Panc1 (cell line): Measurements from ENCODE around the gene KCNQ2. TPM values are rescaled to one million over a fixed set of nuclear protein-coding genes. Genes with fewer than 3 reads are reported as not detected.

Experiments used
- ATAC-seq: fragments of 200-7000 bp; cut with Tn5 transposase; 2 replicates; pipeline ENCODE4 v1.9.1; 2020; ENCODE audit warnings: mild to moderate bottlenecking, moderate library complexity
- BruUV-seq: library from RNA; stranded (reverse); fragments of 400-500 nt; replicated peaks from 2 replicates; lab custom pipeline; 2021; lab: Mats Ljungman, UMichigan
- CTCF ChIA-PET: fragments of 300-600 bp; sonication (Branson Sonifier 250); formaldehyde crosslinking; loops from one replicate; lab custom pipeline; 2022; ENCODE audit warnings: antibody characterized with exemption; lab: Charles Lee
- POLR2A ChIA-PET: fragments of 300-600 bp; sonication (Branson Sonifier 250); formaldehyde crosslinking; loops from one replicate; lab custom pipeline; 2022; ENCODE audit warnings: antibody characterized with exemption; lab: Charles Lee
- DNase-seq: peaks from one replicate; pipeline ENCODE4 v3.0.0-alpha.2; 2010; ENCODE audit warnings: low read depth, low spot score
- H3K27ac ChIP-seq: 2 replicates; pipeline ENCODE4 v1.5.1; 2011; ENCODE audit warnings: mild to moderate bottlenecking, low read length, inconsistent platforms
- H3K27me3 ChIP-seq: fragments of 200-500 bp; sonication (Bioruptor generic); 2 replicates; pipeline ENCODE4 v1.6.0; 2014; ENCODE audit warnings: low read length, inconsistent platforms; ENCODE audit not compliant: control insufficient read depth, insufficient read depth
- H3K36me3 ChIP-seq: fragments of 200-500 bp; sonication (Bioruptor generic); 2 replicates; pipeline ENCODE4 v1.5.1; 2014; ENCODE audit warnings: inconsistent platforms, mild to moderate bottlenecking, low read length, moderate library complexity; ENCODE audit not compliant: control insufficient read depth, insufficient read depth
- H3K4me1 ChIP-seq: 2 replicates; pipeline ENCODE4 v1.5.1; 2011; ENCODE audit warnings: inconsistent platforms, mild to moderate bottlenecking, low read length, moderate library complexity; ENCODE audit not compliant: control insufficient read depth, insufficient read depth
- H3K4me3 ChIP-seq, 2 experiments: 2 replicates each; pipeline ENCODE4 v1.5.1; 2011 to 2012; ENCODE audit warnings: low read depth in 2 of 2, low read length in 2 of 2, mild to moderate bottlenecking in 2 of 2, inconsistent platforms in 1 of 2, moderate library complexity in 1 of 2
- H3K9me3 ChIP-seq: fragments of 200-500 bp; sonication (Bioruptor generic); 2 replicates; pipeline ENCODE4 v1.5.1; 2014; ENCODE audit warnings: low read depth, mild to moderate bottlenecking, inconsistent platforms, low read length, moderate library complexity; ENCODE audit not compliant: control insufficient read depth, insufficient read depth
- CTCF ChIP-seq: fragments of 450-650 bp; IDR thresholded peaks from 2 replicates; pipeline ENCODE4 v1.5.1; 2017; ENCODE audit warnings: mild to moderate bottlenecking
- POLR2AphosphoS5 ChIP-seq: IDR thresholded peaks from 2 replicates; pipeline ENCODE4 v1.6.1; 2012; ENCODE audit warnings: mild to moderate bottlenecking, low read depth, low read length, moderate library complexity
- SIN3A ChIP-seq: IDR thresholded peaks from 2 replicates; pipeline ENCODE4 v1.6.1; 2012; ENCODE audit warnings: low read depth, mild to moderate bottlenecking, low read length, moderate library complexity, borderline replicate concordance; ENCODE audit not compliant: insufficient read depth
- TCF7L2 ChIP-seq: IDR thresholded peaks from 2 replicates; pipeline ENCODE4 v1.6.1; 2011; ENCODE audit warnings: mild to moderate bottlenecking, low read depth, low read length, inconsistent platforms
- in situ Hi-C: cut with HindIII; loops from 2 replicates; pipeline ENCODE4 v1.10.0; 2016; ENCODE audit warnings: low sequenced_read_pairs, low pct_unique_long_range_greater_than_20kb
- intact Hi-C: fragments of 100-400 bp; cut with micrococcal nuclease; formaldehyde crosslinking; loops from one replicate; pipeline ENCODE4 v1.10.0; 2022; ENCODE audit not compliant: unreplicated experiment
- total RNA-seq: library from RNA; stranded (reverse); gene quantifications from one replicate; pipeline ENCODE4 v1.2.1, GENCODE V29; 2021; ENCODE audit not compliant: unreplicated experiment
- TF ChIP-seq, protein P1 (sequence below), 2 experiments: IDR thresholded peaks; 2 replicates each; pipeline ENCODE4 v1.6.1; 2011 to 2012; ENCODE audit warnings: low read depth in 2 of 2, control low read depth in 1 of 2, low read length in 1 of 2, mild to moderate bottlenecking in 1 of 2, moderate library complexity in 1 of 2; ENCODE audit not compliant: insufficient read depth in 1 of 2

KCNQ2 gene
- total RNA-seq, 1 experiment from 2014 or later: 19.4 TPM

GRCh38 chr20:63414720-63415430, 57.6 kb downstream of the KCNQ2 start:
- intact Hi-C loops: no loop called here
- CTCF ChIA-PET: no interaction called here
- no TSS peak for BruUV-seq

GRCh38 chr20:63413963-63414684, 58.3 kb downstream of the KCNQ2 start:
- no peak overlapping the region for H3K27ac ChIP-seq
- DNase-seq (no peak), ATAC-seq (no peak)
- H3K27me3 ChIP-seq: no peaks in the 10 kb centered on the region
- POLR2A ChIA-PET: no interaction called here
- in situ Hi-C loops: no loop called here
- H3K4me1 ChIP-seq: no peaks in the 10 kb centered on the region
- no peaks in the 10 kb centered on the region for H3K9me3 ChIP-seq
- intact Hi-C loops: no loop called here
- TF ChIP-seq POLR2AphosphoS5: no peak
- TF ChIP-seq, protein P1, sequence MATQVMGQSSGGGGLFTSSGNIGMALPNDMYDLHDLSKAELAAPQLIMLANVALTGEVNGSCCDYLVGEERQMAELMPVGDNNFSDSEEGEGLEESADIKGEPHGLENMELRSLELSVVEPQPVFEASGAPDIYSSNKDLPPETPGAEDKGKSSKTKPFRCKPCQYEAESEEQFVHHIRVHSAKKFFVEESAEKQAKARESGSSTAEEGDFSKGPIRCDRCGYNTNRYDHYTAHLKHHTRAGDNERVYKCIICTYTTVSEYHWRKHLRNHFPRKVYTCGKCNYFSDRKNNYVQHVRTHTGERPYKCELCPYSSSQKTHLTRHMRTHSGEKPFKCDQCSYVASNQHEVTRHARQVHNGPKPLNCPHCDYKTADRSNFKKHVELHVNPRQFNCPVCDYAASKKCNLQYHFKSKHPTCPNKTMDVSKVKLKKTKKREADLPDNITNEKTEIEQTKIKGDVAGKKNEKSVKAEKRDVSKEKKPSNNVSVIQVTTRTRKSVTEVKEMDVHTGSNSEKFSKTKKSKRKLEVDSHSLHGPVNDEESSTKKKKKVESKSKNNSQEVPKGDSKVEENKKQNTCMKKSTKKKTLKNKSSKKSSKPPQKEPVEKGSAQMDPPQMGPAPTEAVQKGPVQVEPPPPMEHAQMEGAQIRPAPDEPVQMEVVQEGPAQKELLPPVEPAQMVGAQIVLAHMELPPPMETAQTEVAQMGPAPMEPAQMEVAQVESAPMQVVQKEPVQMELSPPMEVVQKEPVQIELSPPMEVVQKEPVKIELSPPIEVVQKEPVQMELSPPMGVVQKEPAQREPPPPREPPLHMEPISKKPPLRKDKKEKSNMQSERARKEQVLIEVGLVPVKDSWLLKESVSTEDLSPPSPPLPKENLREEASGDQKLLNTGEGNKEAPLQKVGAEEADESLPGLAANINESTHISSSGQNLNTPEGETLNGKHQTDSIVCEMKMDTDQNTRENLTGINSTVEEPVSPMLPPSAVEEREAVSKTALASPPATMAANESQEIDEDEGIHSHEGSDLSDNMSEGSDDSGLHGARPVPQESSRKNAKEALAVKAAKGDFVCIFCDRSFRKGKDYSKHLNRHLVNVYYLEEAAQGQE (IDR thresholded peaks at IDR 0.05; ENCODE audit: insufficient read depth in 1 of 2, low read depth in 2 of 2, low read length in 1 of 2): no peak
- TF ChIP-seq SIN3A: no peak
- TF ChIP-seq TCF7L2: no peak
- TF ChIP-seq CTCF: no peak
- H3K36me3 ChIP-seq: no peaks in the 10 kb centered on the region
- BruUV-seq: no TSS peak
- CTCF ChIA-PET: no interaction called here
- no peak overlapping the region for H3K4me3 ChIP-seq

More at GRCh38 chr20:63414720-63415430, 57.6 kb downstream of the KCNQ2 start:
- DNase-seq (no peak), ATAC-seq (no peak)
- H3K4me1 ChIP-seq: no peaks in the 10 kb centered on the region
- H3K4me3 ChIP-seq: no peak overlapping the region
- no peaks in the 10 kb centered on the region for H3K27me3 ChIP-seq
- no peak overlapping the region for H3K27ac ChIP-seq
- POLR2A ChIA-PET: no interaction called here
- TF ChIP-seq SIN3A: no peak
- TF ChIP-seq CTCF: no peak
- TF ChIP-seq TCF7L2: no peak
- TF ChIP-seq POLR2AphosphoS5: no peak
- TF ChIP-seq, protein P1 (IDR thresholded peaks at IDR 0.05; ENCODE audit: insufficient read depth in 1 of 2, low read depth in 2 of 2, low read length in 1 of 2): no peak
- H3K9me3 ChIP-seq: no peaks in the 10 kb centered on the region
- in situ Hi-C loops: no loop called here
- no peaks in the 10 kb centered on the region for H3K36me3 ChIP-seq
